Body of pancreas (tissue), 4 donors: ENCODE data around the gene HAUS2.

Experiments used
- POLR2A ChIP-seq, 3 donors: fragments of 450-650 bp; IDR thresholded peaks; one replicate each; pipeline ENCODE4 v1.6.1; 2016; ENCODE audit warnings: antibody characterized with exemption in 3 of 3, mild to moderate bottlenecking in 2 of 3
- TF ChIP-seq, protein P1 (sequence below), 7 experiments: fragments of 450-650 bp in 4 of 7; fragments of 200-600 bp in 3 of 7; sonication (generic) in 3 of 7; IDR thresholded peaks; one replicate each; pipeline ENCODE4 v1.5.1; 2016 to 2019; ENCODE audit warnings: antibody characterized with exemption in 7 of 7

DNA sequence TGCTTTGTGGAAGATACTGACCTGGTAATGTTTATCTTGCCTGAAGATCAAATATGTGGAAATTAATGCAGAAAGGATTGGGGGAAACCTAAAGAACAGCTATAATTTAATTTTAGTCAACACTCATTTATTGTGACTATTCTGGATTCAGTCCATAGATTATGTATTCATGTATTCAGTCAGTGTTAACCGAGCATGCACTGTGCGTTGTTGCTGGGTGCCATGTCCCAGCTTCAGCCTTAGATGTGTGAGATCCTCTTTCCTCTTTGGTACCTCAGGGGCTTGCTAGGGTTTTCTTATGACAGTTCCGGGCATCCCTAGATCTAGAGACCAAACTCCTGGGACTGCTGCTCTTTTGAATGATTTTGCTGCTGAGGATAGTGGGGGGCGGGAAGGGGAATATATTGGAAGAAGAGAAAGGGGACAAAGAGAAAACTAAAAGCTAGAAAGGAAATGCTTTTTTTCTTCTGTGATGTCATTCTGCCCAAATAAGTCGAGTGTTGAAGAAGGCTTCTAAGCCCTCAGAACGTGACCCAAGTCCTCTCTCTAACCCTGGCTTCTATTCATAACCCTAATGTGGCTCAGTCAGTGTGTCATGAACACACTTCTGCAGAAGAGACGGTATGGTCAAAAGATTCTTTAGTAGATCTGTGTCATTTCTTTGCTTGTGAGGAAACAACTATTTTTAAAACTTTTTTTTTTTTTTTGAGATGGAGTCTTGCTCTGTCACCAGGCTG lies 60.3 kb downstream of the HAUS2 start:
- TF ChIP-seq, protein P1, sequence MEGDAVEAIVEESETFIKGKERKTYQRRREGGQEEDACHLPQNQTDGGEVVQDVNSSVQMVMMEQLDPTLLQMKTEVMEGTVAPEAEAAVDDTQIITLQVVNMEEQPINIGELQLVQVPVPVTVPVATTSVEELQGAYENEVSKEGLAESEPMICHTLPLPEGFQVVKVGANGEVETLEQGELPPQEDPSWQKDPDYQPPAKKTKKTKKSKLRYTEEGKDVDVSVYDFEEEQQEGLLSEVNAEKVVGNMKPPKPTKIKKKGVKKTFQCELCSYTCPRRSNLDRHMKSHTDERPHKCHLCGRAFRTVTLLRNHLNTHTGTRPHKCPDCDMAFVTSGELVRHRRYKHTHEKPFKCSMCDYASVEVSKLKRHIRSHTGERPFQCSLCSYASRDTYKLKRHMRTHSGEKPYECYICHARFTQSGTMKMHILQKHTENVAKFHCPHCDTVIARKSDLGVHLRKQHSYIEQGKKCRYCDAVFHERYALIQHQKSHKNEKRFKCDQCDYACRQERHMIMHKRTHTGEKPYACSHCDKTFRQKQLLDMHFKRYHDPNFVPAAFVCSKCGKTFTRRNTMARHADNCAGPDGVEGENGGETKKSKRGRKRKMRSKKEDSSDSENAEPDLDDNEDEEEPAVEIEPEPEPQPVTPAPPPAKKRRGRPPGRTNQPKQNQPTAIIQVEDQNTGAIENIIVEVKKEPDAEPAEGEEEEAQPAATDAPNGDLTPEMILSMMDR (IDR thresholded peaks at IDR 0.05), result no peak
- TF ChIP-seq POLR2A (IDR thresholded peaks at IDR 0.05), result no peak
